HL-60 (cell line): ENCODE measurements around the gene WDR12.
A peak's percentile ranks its signal among the peaks of the same experiment; 100 is the strongest.

ENCODE experiments used
- DNase-seq, 2 experiments: peaks; one replicate each; pipeline ENCODE4 v3.0.0-alpha.2; 2010 to 2020; ENCODE audit warnings: low read depth in 1 of 2, low spot score in 1 of 2
- H3K27ac ChIP-seq: fragments of 250-450 bp; sonication (Bioruptor Pico); replicated peaks from 2 replicates; pipeline ENCODE4 v1.5.1; 2020; ENCODE audit warnings: mild to moderate bottlenecking, moderate library complexity
- H3K27me3 ChIP-seq: fragments of 250-450 bp; sonication (Bioruptor Pico); 2 replicates; pipeline ENCODE4 v1.5.1; 2021; ENCODE audit warnings: mild to moderate bottlenecking, moderate library complexity; ENCODE audit not compliant: insufficient read depth, poor library complexity, severe bottlenecking
- H3K4me3 ChIP-seq: replicated peaks from 2 replicates; pipeline ENCODE4 v1.5.1; 2011; ENCODE audit warnings: mild to moderate bottlenecking, control low read depth, low read length; ENCODE audit not compliant: insufficient read depth
- CTCF ChIP-seq: IDR thresholded peaks from one replicate; pipeline ENCODE4 v1.5.1; 2011; ENCODE audit warnings: low read length, control low read depth, inconsistent platforms; ENCODE audit not compliant: insufficient read depth
- GABPA ChIP-seq: IDR thresholded peaks from 2 replicates; pipeline ENCODE4 v1.6.1; 2012; ENCODE audit warnings: low read depth
- POLR2AphosphoS5 ChIP-seq: IDR thresholded peaks from 2 replicates; pipeline ENCODE4 v1.6.1; 2012; ENCODE audit warnings: low read depth
- REST ChIP-seq: IDR thresholded peaks from 2 replicates; pipeline ENCODE4 v1.6.1; 2012; ENCODE audit warnings: low read depth; ENCODE audit not compliant: insufficient replicate concordance
- SPI1 ChIP-seq: IDR thresholded peaks from 2 replicates; pipeline ENCODE4 v1.6.1; 2012; ENCODE audit warnings: low read depth, mild to moderate bottlenecking, borderline replicate concordance

Gene WDR12

GRCh38 chr2:202871300-202872141 is 40.0 kb downstream of the WDR12 start, which contains the start of gene ICA1L:
TSS of gene ICA1L (minus strand) at chr2:202871766. CDS start at chr2:202829009, 42,757 bp downstream.
- Histone ChIP-seq H3K27me3 (no peaks in the 10 kb centered on the region), H3K4me3 (peak within 1 kb of the TSS; percentile 93), H3K27ac (peak within 1 kb of the TSS; percentile 69)
- DNase-seq = peak; percentile 28 to 61
- TF ChIP-seq CTCF (no peak), SPI1 (peak; percentile 21; the same call in 1 of the 2 replicates), GABPA (no peak), POLR2AphosphoS5 (0 out of 2 replicates have a peak, but pooled peaks have one; percentile 7), REST (no peak)

GRCh38 chr2:202870431-202871299 is 40.8 kb downstream of the WDR12 start:
- Histone ChIP-seq H3K27ac (peak overlapping the region; percentile 69), H3K27me3 (no peaks in the 10 kb centered on the region), H3K4me3 (peak overlapping the region; percentile 93)
- no peak for TF ChIP-seq REST
- no peak for TF ChIP-seq GABPA
- peak; percentile 73 for TF ChIP-seq CTCF
- DNase-seq = peak; percentile 35 to 71

GRCh38 chr2:202861987-202862386 is 49.5 kb downstream of the WDR12 start:
- Histone ChIP-seq H3K4me3 (no peak overlapping the region), H3K27ac (no peak overlapping the region), H3K27me3 (no peaks in the 10 kb centered on the region)
- no peak for TF ChIP-seq POLR2AphosphoS5
- no peak for TF ChIP-seq SPI1
- TF ChIP-seq CTCF = no peak
- no peak for TF ChIP-seq GABPA
- no peak for TF ChIP-seq REST
- DNase-seq = no peak
